ELF-1 (cell line): ENCODE data around the gene CHCHD6.

Experiments used
- DNase-seq: peaks from one replicate; pipeline ENCODE4 v3.0.0-alpha.2; 2016; ENCODE audit warnings: low read depth, low spot score

The CHCHD6 gene

GRCh38 chr3:126921085-126921824 is 217.2 kb downstream of the CHCHD6 start:
- no peak for DNase-seq

GRCh38 chr3:126922466-126922865 is 218.4 kb downstream of the CHCHD6 start:
- no peak for DNase-seq

GRCh38 chr3:126923423-126923822 is 219.4 kb downstream of the CHCHD6 start:
- DNase-seq = no peak

- DNase-seq = no peak
Observed at GRCh38 chr3:126923895-126924294, 219.9 kb downstream of the CHCHD6 start.

- no peak for DNase-seq
Observed at GRCh38 chr3:126924458-126924857, 220.4 kb downstream of the CHCHD6 start.

- no peak for DNase-seq
Observed at GRCh38 chr3:126925411-126926171, 221.6 kb downstream of the CHCHD6 start.

GRCh38 chr3:126926684-126927400 is 222.8 kb downstream of the CHCHD6 start:
- no peak for DNase-seq

GRCh38 chr3:126927401-126927750 is 223.3 kb downstream of the CHCHD6 start:
- no peak for DNase-seq

GRCh38 chr3:126927846-126928245 is 223.8 kb downstream of the CHCHD6 start:
- DNase-seq = peak; percentile 35

GRCh38 chr3:126928921-126929474 is 225.0 kb downstream of the CHCHD6 start:
- DNase-seq = no peak

- no peak for DNase-seq
Observed at GRCh38 chr3:126930936-126931600, 227.0 kb downstream of the CHCHD6 start.

GRCh38 chr3:126931806-126932187 is 227.8 kb downstream of the CHCHD6 start:
- no peak for DNase-seq

- DNase-seq = peak; percentile 64
Observed at GRCh38 chr3:126932188-126932931, 228.3 kb downstream of the CHCHD6 start.

GRCh38 chr3:126934031-126934531 is 230.0 kb downstream of the CHCHD6 start:
- DNase-seq = peak; percentile 75

GRCh38 chr3:126934991-126935390 is 231.0 kb downstream of the CHCHD6 start:
- no peak for DNase-seq

GRCh38 chr3:126935756-126936509 is 231.9 kb downstream of the CHCHD6 start:
- no peak for DNase-seq

- no peak for DNase-seq
Observed at GRCh38 chr3:126936853-126937425, 232.9 kb downstream of the CHCHD6 start.

GRCh38 chr3:126937533-126937932 is 233.5 kb downstream of the CHCHD6 start:
- no peak for DNase-seq

GRCh38 chr3:126937973-126938372 is 233.9 kb downstream of the CHCHD6 start:
- DNase-seq = no peak
